ENCODE results near the gene CMTM7.

CMTM7 gene

GRCh38 chr3:32430900-32431299, 39.2 kb downstream of the CMTM7 start:
- no peak overlapping the region for H3K27ac ChIP-seq
- no peaks in the 10 kb centered on the region for H3K79me2 ChIP-seq
- no peaks in the 10 kb centered on the region for H3K4me1 ChIP-seq
- H3K4me3 ChIP-seq (ENCODE audit: low read depth, low read length), result no peak overlapping the region
- no peak overlapping the region for H2AFZ ChIP-seq
- no peaks in the 10 kb centered on the region for H3K27me3 ChIP-seq (ENCODE audit: control insufficient read depth, insufficient read depth, low read length)
- H3K9me3 ChIP-seq (ENCODE audit: control insufficient read depth, low read length), result no peaks in the 10 kb centered on the region
- H3K4me2 ChIP-seq (ENCODE audit: low read length), result no peak overlapping the region
- H3K9ac ChIP-seq, result no peak overlapping the region
- TF ChIP-seq CTCF (IDR thresholded peaks at IDR 0.05), result no peak
- no peaks in the 10 kb centered on the region for H3K36me3 ChIP-seq (ENCODE audit: control insufficient read depth, insufficient read depth, low read length)

DNA sequence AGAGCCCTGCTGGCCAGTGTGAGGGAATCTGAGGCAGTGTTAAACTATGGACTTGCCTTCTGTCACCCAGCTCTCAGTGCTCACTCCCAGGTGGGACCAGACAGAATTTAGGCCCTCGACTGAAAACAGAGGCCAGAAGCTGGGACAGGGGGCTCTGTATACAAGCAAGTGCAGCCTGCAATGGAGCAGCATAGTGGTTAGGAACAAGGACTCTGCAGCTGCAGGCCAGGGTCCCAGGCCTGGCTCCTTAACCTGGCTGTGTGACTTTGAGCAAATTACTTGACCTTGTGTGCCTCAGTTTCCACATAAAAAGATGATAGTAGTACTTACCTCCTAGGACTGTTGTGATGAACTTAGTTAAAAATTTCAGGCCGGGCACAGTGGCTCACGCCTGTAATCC, 39.8 kb downstream of the CMTM7 start:
- H3K9ac ChIP-seq, result no peak overlapping the region
- H3K4me2 ChIP-seq (ENCODE audit: low read length), result no peak overlapping the region
- H3K36me3 ChIP-seq (ENCODE audit: control insufficient read depth, insufficient read depth, low read length), result no peaks in the 10 kb centered on the region
- H3K27me3 ChIP-seq (ENCODE audit: control insufficient read depth, insufficient read depth, low read length), result no peaks in the 10 kb centered on the region
- TF ChIP-seq CTCF (IDR thresholded peaks at IDR 0.05), result no peak
- no peaks in the 10 kb centered on the region for H3K79me2 ChIP-seq
- no peaks in the 10 kb centered on the region for H3K9me3 ChIP-seq (ENCODE audit: control insufficient read depth, low read length)
- H3K4me3 ChIP-seq (ENCODE audit: low read depth, low read length), result no peak overlapping the region
- no peak overlapping the region for H3K27ac ChIP-seq
- no peaks in the 10 kb centered on the region for H3K4me1 ChIP-seq
- no peak overlapping the region for H2AFZ ChIP-seq

GRCh38 chr3:32432045-32432710, 40.5 kb downstream of the CMTM7 start:
- no peak overlapping the region for H3K27ac ChIP-seq
- TF ChIP-seq CTCF (IDR thresholded peaks at IDR 0.05), result no peak
- H3K36me3 ChIP-seq (ENCODE audit: control insufficient read depth, insufficient read depth, low read length), result no peaks in the 10 kb centered on the region
- no peaks in the 10 kb centered on the region for H3K4me1 ChIP-seq
- H3K27me3 ChIP-seq (ENCODE audit: control insufficient read depth, insufficient read depth, low read length), result no peaks in the 10 kb centered on the region
- no peaks in the 10 kb centered on the region for H3K9me3 ChIP-seq (ENCODE audit: control insufficient read depth, low read length)
- no peak overlapping the region for H2AFZ ChIP-seq
- no peak overlapping the region for H3K4me2 ChIP-seq (ENCODE audit: low read length)
- H3K9ac ChIP-seq, result no peak overlapping the region
- H3K79me2 ChIP-seq, result no peaks in the 10 kb centered on the region
- H3K4me3 ChIP-seq (ENCODE audit: low read depth, low read length), result no peak overlapping the region

DNA sequence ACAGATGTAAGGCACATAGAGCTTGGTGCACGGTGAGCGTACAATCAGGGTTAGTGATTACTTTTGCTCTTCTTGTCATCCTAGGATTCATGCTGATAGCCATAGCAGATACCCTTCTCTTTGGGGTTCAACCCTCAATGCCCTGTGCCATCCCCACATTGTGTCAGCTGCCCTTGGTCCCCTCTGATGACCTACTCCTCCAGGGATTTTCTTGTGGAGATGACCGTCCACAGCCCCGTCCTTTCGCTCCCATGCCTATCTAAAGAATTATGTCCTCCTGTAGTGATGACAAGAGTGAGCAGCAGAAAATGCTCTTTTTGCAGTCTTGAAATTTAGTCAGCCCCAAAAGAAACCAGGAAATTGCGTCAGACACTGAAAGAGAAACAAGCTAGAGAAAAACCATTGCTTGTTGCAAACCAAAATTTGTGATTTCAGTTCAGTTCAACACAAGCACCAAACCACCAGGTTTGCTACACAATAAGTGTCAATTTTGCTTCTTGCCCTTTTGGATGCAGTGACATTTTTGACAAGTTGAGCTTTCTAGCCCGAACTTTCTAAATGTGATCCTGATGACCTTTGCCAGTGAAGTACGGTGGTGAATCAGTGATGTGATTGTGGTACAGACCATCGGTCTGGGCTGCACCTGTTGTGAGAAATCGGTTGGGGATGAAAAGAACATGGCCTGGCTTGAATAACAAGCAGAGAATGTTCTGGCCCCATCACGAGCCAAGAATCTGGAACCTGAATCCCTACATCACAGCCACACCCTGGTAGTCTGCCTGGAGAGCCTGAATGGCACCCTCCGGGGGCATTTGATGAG, 41.3 kb downstream of the CMTM7 start:
- no peaks in the 10 kb centered on the region for H3K27me3 ChIP-seq (ENCODE audit: control insufficient read depth, insufficient read depth, low read length)
- H3K27ac ChIP-seq, result no peak overlapping the region
- H3K4me3 ChIP-seq (ENCODE audit: low read depth, low read length), result no peak overlapping the region
- no peaks in the 10 kb centered on the region for H3K9me3 ChIP-seq (ENCODE audit: control insufficient read depth, low read length)
- no peaks in the 10 kb centered on the region for H3K4me1 ChIP-seq
- no peak overlapping the region for H2AFZ ChIP-seq
- H3K4me2 ChIP-seq (ENCODE audit: low read length), result no peak overlapping the region
- TF ChIP-seq CTCF (IDR thresholded peaks at IDR 0.05), result no peak
- no peaks in the 10 kb centered on the region for H3K79me2 ChIP-seq
- no peaks in the 10 kb centered on the region for H3K36me3 ChIP-seq (ENCODE audit: control insufficient read depth, insufficient read depth, low read length)
- no peak overlapping the region for H3K9ac ChIP-seq
